Hematopoietic multipotent progenitor cell (in vitro differentiated cells): Measurements from ENCODE around the gene SH3GL3. TPM values are rescaled to one million over a fixed set of nuclear protein-coding genes. Genes with fewer than 3 reads are reported as not detected.

Experiments
- DNase-seq, 3 donors: peaks; one replicate each; pipeline ENCODE4 v3.0.0-alpha.2; 2011 to 2015; ENCODE audit warnings: low read depth in 2 of 3, low spot score in 2 of 3
- total RNA-seq: library from RNA; depleted of rRNA; stranded (reverse); fragments of >200 nt; gene quantifications from one replicate; pipeline ENCODE4 v1.2.3, GENCODE V29; 2012

Gene SH3GL3
- total RNA-seq, 1 donor, result 0.27 TPM

- no peak for DNase-seq
These were observed 158.2 kb downstream of the SH3GL3 start for GRCh38 chr15:83605111-83605945.

- DNase-seq, result no peak
These were observed 163.0 kb downstream of the SH3GL3 start for GRCh38 chr15:83610132-83610531.

GRCh38 chr15:83610901-83611685 lies 164.0 kb downstream of the SH3GL3 start:
- no peak for DNase-seq

DNA sequence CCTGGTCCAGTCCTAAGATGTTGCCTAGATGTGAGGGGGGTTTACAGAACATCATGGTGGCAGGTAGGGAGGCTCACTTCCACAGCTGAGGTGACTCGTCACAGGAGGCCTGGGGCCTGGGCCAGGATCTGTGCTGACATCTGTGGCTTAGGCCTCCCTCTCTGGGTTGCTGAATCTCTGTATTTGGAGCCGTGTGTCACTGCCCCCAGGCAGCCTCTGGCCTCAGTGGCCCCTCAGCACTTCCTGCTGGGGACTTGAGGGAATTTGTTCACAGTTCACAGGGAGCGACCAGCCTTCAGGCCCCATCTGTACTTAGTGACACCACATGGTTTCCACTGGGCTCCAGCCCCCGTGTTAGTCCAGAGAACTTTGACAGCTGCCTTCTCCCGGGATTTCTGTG lies 165.1 kb downstream of the SH3GL3 start:
- no peak for DNase-seq

- no peak for DNase-seq
These were observed 165.9 kb downstream of the SH3GL3 start for GRCh38 chr15:83612898-83613635.

GRCh38 chr15:83613714-83614113 lies 166.6 kb downstream of the SH3GL3 start:
- DNase-seq, result no peak

- no peak for DNase-seq
These were observed 169.7 kb downstream of the SH3GL3 start for GRCh38 chr15:83616840-83617239.

- peak in 1 of 3 donors; percentile 0 for DNase-seq
These were observed 179.1 kb downstream of the SH3GL3 start for GRCh38 chr15:83626171-83626802.

- DNase-seq, result no peak
These were observed 184.4 kb downstream of the SH3GL3 start for GRCh38 chr15:83631534-83631933.

GRCh38 chr15:83643201-83643600 lies 196.1 kb downstream of the SH3GL3 start:
- DNase-seq, result no peak

DNA sequence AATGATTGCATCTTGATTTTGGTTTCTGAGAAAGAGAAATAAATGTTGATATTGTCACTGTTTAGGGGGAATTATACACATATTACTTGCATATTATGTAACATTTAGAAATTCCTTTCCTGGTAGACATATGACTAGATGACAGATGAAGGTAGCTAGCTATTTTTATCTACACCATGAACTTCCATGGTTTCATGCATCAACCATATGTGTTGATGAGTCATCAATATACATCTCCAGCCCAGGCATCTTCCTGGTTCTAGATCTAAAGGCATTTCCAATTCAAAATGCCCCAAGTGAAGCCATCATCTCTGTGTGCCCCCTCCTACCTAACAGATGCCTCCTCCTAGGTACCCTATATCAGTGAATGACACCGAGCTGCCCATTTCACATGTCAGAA lies 197.3 kb downstream of the SH3GL3 start:
- no peak for DNase-seq

GRCh38 chr15:83650831-83651230 lies 203.7 kb downstream of the SH3GL3 start:
- no peak for DNase-seq

- no peak for DNase-seq
These were observed 204.4 kb downstream of the SH3GL3 start for GRCh38 chr15:83651541-83651940.

- DNase-seq, result no peak
These were observed 205.6 kb downstream of the SH3GL3 start for GRCh38 chr15:83652626-83653204.

DNA sequence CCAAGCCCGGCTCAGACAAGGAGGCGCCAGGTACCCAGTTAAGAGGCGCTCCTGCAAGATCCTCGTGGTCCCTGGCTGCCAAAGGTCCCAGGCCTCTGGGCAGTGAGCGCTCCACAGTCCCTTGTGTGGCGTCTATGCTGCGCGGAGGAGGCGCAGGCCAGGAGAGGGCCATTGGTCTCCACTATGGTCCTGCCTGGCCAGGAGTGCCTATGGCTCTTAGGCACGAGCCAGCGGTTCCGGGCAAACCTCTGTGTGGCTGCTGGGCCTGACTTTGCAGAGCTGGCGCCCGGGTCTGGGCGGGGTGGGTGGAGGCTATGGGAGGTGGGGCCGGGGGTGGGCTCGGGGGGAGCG lies 206.1 kb downstream of the SH3GL3 start:
- no peak for DNase-seq

DNA sequence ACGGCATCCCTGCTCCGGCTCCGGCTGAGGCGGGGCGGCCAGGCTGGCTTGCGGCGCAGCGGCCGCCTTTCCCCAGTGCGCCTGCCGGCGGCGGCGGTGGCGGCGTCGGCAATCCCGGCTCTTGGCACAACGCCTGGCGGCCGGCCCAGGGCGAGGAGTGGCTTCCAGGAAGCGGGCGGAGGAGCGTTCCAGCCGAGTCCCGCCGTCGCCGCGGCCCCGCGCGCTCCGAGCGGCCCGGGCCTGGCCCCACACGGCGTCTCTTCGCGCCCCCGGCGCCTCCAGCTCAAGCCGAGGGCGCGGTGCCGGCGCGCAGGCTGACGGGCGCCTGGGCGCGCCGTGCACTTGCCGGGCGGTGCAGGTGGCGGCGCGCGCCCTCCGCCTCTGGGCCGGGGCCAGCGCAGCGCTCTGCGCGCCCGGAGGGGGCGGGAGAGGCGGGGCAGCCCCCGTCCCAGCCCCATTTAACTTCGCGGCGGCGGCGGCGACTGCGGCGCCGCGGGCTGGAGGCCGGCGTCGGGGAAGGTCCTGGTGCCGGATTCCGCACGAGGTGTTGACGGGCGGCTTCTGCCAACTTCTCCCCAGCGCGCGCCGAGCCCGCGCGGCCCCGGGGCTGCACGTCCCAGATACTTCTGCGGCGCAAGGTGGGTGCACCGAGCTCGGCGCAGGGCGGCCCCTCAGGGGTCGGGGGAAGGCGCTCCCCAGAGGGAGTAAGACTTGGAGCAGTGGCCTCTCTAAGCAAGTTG lies 206.7 kb downstream of the SH3GL3 start, which contains the start of gene ADAMTSL3:
ADAMTSL3 (plus strand) TSS at position 485 of the 740 bp plus-strand sequence. CDS start 1,639 bp downstream, outside the sequence.
- DNase-seq, result peak in 2 of 3 donors; percentile 19 to 23

DNA sequence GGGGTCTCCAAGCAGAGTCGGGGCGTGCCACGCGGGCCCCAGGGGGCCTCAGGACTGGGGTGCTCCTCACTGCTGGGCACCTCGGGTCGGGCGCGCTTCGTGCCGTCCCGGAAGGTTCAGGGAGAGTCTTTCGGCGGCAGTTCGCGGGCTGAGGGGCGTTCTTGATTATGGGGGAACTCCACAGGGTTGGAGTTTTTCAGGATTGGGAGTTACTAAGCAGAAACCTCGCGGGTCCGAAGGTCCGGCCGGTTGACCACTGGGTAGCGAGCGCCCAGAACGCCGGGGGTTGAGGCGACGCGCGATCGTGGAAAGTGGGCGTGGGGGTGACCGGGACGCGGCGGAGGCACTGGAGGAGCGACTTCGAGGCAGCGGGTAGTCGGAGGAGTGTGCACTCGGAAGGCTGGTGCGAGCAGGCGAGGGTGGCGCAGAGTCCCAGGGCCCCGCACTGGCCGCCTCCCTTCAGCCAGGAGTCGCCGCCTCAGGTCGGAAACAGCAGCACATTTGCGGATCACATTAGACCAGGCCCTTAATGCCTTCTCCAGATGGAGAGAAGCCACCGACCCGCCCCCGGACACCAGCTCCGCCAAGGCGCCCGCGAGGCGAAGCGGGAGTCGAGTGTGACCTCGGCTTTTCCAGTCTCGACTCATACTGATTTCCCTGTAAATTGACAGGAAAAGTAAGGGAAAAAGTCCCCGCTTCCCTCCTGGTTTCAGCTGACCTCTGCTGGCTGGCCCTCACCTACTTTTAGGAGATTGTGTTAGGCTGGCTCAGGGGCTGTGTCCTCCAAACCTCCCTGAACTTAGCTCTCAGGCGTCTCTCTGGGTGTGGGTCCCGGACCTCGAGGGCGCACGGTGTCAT lies 207.5 kb downstream of the SH3GL3 start:
- DNase-seq, result no peak

GRCh38 chr15:83655237-83655616 lies 208.1 kb downstream of the SH3GL3 start:
- DNase-seq, result no peak

DNA sequence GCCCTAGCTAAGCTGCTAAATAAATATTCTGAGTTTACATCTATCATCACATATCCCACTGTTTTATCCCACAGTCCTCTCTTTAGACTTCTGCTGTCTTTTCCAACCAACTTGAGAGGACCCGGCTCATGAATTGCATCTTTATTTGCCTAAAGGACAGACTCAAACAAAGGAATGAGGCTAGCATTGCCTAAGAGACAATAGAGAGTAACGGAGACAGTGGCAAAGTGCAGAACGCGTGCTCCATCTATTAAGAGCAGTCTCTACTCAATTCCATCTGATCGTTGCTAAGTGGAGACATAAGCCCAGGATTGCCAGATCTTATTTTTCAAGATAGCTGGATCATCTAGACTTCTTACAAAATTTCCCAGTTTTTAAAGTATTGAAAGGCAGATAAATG lies 209.1 kb downstream of the SH3GL3 start:
- no peak for DNase-seq
